Activated naive CD4-positive, alpha-beta T cell treated with anti-CD3 and anti-CD28 coated beads, Interleukin-2, amount 50 U/mL, for 24 hours (primary cell): ENCODE results near the gene UGT1A10.
"Not testable (repeated sequence)": the region's sequence is repeated elsewhere in the genome, so short reads cannot be mapped to it uniquely, and the experiment has no call there.

Experiments
- H3K27ac Mint-ChIP-seq: one replicate; pipeline ENCODE4 v1.8.0; 2021; ENCODE audit warnings: mild to moderate bottlenecking, mixed read lengths
- H3K27me3 Mint-ChIP-seq: one replicate; pipeline ENCODE4 v1.8.0; 2021; ENCODE audit warnings: mixed read lengths
- H3K36me3 Mint-ChIP-seq: one replicate; pipeline ENCODE4 v1.8.0; 2021; ENCODE audit warnings: mixed read lengths
- H3K4me1 Mint-ChIP-seq: one replicate; pipeline ENCODE4 v1.8.0; 2021; ENCODE audit warnings: mixed read lengths
- H3K4me3 Mint-ChIP-seq: one replicate; pipeline ENCODE4 v1.8.0; 2021; ENCODE audit warnings: mild to moderate bottlenecking, mixed read lengths
- H3K9me3 Mint-ChIP-seq: one replicate; pipeline ENCODE4 v1.8.0; 2021; ENCODE audit warnings: mixed read lengths

Gene UGT1A10

DNA sequence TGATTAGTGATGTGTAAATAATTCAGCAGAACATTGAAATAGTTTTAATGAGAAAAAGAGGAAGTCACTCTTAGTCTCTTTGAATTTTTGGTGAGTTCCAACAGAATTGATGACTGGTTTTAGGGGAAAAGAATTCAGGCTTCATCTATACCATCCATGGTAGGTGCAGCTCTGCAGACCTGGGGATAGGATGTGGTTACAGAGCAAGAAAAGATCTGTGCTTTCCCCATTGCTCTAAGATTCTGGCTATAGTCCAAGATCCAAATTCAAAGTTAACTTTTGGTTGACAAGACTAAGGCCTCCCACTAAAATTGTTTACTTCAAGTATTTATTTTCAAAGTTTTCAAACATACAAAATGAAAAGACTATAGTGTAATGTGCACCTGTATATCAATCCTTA lies 3.6 kb downstream of the UGT1A10 start:
- Mint-ChIP-seq H3K27ac (no peak overlapping the region), H3K9me3 (peaks cover 14% of the 10 kb centered on the region), H3K36me3 (peaks cover 1% of the 10 kb centered on the region), H3K4me3 (no peak overlapping the region), H3K27me3 (peaks cover 15% of the 10 kb centered on the region), H3K4me1 (peaks cover 9% of the 10 kb centered on the region)

DNA sequence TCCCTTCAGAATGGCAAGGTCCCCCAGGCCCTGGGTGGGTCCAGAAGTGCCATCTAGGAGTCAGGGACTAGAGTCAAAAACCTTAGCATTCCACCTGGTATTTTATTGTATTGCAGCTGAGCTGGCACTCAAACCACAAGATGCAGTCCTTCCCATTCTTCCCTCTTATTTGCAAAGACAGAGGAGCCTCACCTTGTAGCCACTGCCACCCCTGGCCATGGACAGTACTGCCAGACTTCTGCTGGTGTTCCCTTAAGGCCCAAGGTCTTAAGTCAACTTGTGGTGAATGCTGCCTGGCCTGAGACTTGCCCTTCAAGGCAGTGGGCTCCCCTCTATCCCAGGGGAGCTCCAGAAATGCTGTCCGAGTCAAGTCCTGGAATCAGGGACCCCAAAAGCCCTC lies 6.9 kb downstream of the UGT1A10 start:
- Mint-ChIP-seq H3K27me3 (peaks cover 9% of the 10 kb centered on the region), H3K27ac (no peak overlapping the region), H3K4me1 (peaks cover 9% of the 10 kb centered on the region), H3K9me3 (peaks cover 26% of the 10 kb centered on the region), H3K36me3 (peaks cover 5% of the 10 kb centered on the region), H3K4me3 (no peak overlapping the region)

DNA sequence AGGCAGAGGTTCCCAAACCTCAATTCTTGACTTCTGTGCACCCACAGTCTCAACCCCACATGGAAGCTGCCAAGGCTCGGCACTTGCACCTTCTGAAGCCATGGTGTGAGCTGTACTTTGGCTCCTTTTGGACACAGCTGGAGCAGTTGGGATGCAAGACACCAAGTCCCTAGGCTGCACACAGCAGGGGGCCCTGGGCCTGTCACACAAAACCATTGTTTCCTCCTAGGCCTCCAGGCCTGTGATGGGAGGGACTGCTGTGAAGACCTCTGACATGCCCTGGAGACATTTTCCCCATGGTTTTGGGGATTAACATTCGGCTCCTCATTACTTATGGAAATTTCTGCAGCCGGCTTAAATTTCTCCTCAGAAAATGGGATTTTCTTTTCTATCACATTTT lies 9.8 kb downstream of the UGT1A10 start:
- peaks cover 26% of the 10 kb centered on the region for H3K9me3 Mint-ChIP-seq
- H3K27ac Mint-ChIP-seq, H3K4me3 Mint-ChIP-seq: not testable (repeated sequence)

DNA sequence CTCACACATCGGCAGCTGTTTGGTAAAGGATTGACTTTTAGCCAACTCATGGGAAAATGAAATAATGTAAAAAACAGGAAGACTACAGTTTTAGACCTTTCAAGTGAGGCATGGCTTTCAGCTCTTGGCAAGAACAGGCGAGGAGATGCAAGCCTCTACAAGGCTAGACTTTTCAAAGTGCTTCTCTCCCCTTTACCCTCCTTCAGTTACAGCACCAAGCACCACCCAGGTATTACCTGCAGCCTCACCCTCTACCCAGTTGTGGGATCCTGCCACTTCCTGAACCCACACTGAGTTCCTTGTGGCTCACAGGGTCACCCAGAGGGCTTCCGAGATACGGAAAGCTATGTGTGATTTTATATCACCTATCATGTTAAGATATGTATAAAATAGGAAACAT lies 14.7 kb downstream of the UGT1A10 start:
- no peak overlapping the region for H3K4me3 Mint-ChIP-seq
- no peaks in the 10 kb centered on the region for H3K4me1 Mint-ChIP-seq
- H3K9me3 Mint-ChIP-seq: peaks cover 12% of the 10 kb centered on the region
- peaks cover 18% of the 10 kb centered on the region for H3K27me3 Mint-ChIP-seq
- peaks cover 4% of the 10 kb centered on the region for H3K36me3 Mint-ChIP-seq
- no peak overlapping the region for H3K27ac Mint-ChIP-seq

More for the DNA sequence above, 9.8 kb downstream of the UGT1A10 start:
- not testable (repeated sequence) for H3K36me3 Mint-ChIP-seq, H3K4me1 Mint-ChIP-seq
- peaks cover 10% of the 10 kb centered on the region for H3K27me3 Mint-ChIP-seq

DNA sequence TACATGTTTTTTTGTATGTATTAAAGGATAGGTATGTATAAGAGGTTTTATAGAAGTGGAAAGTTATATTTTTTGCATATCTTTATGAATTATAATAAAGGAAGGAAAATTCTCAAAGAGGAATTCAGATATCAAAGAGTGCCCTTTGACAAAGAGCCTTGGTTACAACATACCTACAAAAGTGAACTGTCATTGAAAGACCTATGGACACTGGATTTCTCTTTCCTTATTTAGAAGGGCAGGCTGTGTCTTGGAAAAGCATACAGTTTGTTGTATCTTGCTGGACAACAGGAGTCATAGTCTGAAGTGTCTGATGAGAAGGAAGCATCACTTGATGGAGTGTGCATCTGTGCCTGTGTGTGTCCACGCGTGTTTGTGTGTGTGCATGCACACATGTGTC lies 15.2 kb downstream of the UGT1A10 start:
- Mint-ChIP-seq H3K4me3 (no peak overlapping the region), H3K4me1 (no peaks in the 10 kb centered on the region), H3K9me3 (peaks cover 10% of the 10 kb centered on the region)

DNA sequence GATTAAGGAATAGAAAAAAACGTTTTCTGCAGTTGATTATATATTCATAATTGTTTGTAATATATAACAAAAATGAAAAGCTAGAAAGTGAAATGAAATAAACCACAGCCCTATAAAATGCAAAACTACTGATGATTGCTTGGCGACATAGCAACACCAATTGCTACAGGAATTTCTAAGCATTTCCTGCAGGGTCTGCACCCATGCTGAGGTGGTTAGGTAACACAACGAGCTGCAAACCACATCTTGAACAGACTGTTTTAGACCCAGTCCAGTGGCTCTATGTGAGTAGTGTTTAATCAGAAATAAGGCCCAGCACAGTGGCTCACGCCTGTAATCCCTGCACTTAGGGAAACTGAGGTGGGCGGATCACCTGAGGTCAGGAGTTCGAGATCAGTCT lies 18.3 kb downstream of the UGT1A10 start:
- no peaks in the 10 kb centered on the region for H3K36me3 Mint-ChIP-seq
- no peak overlapping the region for H3K27ac Mint-ChIP-seq
- no peaks in the 10 kb centered on the region for H3K9me3 Mint-ChIP-seq
- H3K27me3 Mint-ChIP-seq: peaks cover 22% of the 10 kb centered on the region
- H3K4me3 Mint-ChIP-seq: no peak overlapping the region
- no peaks in the 10 kb centered on the region for H3K4me1 Mint-ChIP-seq

More for the DNA sequence above, 15.2 kb downstream of the UGT1A10 start:
- no peak overlapping the region for H3K27ac Mint-ChIP-seq
- H3K36me3 Mint-ChIP-seq: peaks cover 3% of the 10 kb centered on the region
- peaks cover 18% of the 10 kb centered on the region for H3K27me3 Mint-ChIP-seq

DNA sequence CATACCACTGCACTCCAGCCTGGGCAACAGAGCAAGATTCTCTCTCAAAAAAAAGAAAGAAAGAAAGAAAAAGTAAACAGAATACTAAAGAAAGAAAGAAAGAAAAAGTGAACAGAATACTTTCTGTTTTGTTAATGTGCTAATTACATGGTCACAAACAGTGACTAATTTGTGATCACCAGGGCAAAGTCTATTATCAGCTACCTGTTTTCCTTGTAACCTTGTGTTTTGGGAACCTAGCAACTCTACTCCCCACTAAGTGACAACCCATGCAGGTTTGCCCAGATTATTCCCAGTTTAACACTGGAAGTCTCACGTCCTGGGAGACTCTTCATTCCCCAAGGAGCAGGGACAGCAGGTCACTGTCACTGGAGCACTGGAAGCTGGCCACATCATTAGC lies 18.8 kb downstream of the UGT1A10 start:
- peaks cover 25% of the 10 kb centered on the region for H3K27me3 Mint-ChIP-seq
- no peak overlapping the region for H3K27ac Mint-ChIP-seq
- H3K4me3 Mint-ChIP-seq: no peak overlapping the region

GRCh38 chr2:233655943-233656342 lies 19.7 kb downstream of the UGT1A10 start:
- not testable (repeated sequence) for H3K36me3 Mint-ChIP-seq, H3K27ac Mint-ChIP-seq
- peaks cover 23% of the 10 kb centered on the region for H3K27me3 Mint-ChIP-seq

More for the DNA sequence above, 18.8 kb downstream of the UGT1A10 start:
- H3K36me3 Mint-ChIP-seq: no peaks in the 10 kb centered on the region
- no peaks in the 10 kb centered on the region for H3K9me3 Mint-ChIP-seq
- no peaks in the 10 kb centered on the region for H3K4me1 Mint-ChIP-seq

GRCh38 chr2:233656443-233656842 lies 20.2 kb downstream of the UGT1A10 start:
- Mint-ChIP-seq H3K27ac (no peak overlapping the region), H3K4me3 (no peak overlapping the region), H3K9me3 (no peaks in the 10 kb centered on the region), H3K4me1 (no peaks in the 10 kb centered on the region), H3K36me3 (no peaks in the 10 kb centered on the region), H3K27me3 (peaks cover 23% of the 10 kb centered on the region)

More at GRCh38 chr2:233655943-233656342, 19.7 kb downstream of the UGT1A10 start:
- H3K9me3 Mint-ChIP-seq, H3K4me1 Mint-ChIP-seq, H3K4me3 Mint-ChIP-seq: not testable (repeated sequence)

DNA sequence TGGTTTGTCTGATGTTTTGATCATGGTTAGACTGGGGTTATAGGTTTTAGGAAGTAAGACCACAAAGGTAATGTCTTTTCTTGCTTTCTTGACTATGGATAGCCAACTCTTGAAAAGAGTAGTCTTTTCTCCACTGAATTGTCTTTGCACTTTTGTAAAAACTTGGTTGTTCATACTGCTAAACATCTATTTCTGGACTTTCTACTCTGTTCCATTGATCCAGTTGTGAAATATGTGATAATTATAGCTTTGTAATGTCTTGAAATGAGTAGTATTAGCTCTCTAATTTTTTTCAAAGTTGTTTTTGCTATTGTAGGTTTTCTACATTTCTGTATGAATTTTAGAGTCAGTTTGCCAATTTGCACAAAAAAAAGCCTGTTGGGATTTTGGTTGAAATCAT lies 22.4 kb downstream of the UGT1A10 start:
- Mint-ChIP-seq H3K27me3 (peaks cover 21% of the 10 kb centered on the region), H3K36me3 (no peaks in the 10 kb centered on the region), H3K27ac (no peak overlapping the region), H3K4me3 (no peak overlapping the region), H3K9me3 (no peaks in the 10 kb centered on the region), H3K4me1 (no peaks in the 10 kb centered on the region)

- H3K4me1 Mint-ChIP-seq: no peaks in the 10 kb centered on the region
Observed at GRCh38 chr2:233663911-233664310, 27.7 kb downstream of the UGT1A10 start.

GRCh38 chr2:233668605-233669260 lies 32.5 kb downstream of the UGT1A10 start:
- no peaks in the 10 kb centered on the region for H3K9me3 Mint-ChIP-seq
- H3K27me3 Mint-ChIP-seq: peaks cover 29% of the 10 kb centered on the region
- no peaks in the 10 kb centered on the region for H3K4me1 Mint-ChIP-seq
- H3K27ac Mint-ChIP-seq: no peak overlapping the region
- no peak overlapping the region for H3K4me3 Mint-ChIP-seq
- H3K36me3 Mint-ChIP-seq: no peaks in the 10 kb centered on the region

More at GRCh38 chr2:233663911-233664310, 27.7 kb downstream of the UGT1A10 start:
- no peaks in the 10 kb centered on the region for H3K9me3 Mint-ChIP-seq
- H3K4me3 Mint-ChIP-seq: no peak overlapping the region
- H3K27me3 Mint-ChIP-seq: peaks cover 29% of the 10 kb centered on the region
- H3K36me3 Mint-ChIP-seq: no peaks in the 10 kb centered on the region
- no peak overlapping the region for H3K27ac Mint-ChIP-seq

GRCh38 chr2:233671290-233672161 lies 35.3 kb downstream of the UGT1A10 start, which contains the start of gene UGT1A9:
Gene UGT1A9 (plus strand): TSS chr2:233671898. CDS start chr2:233671935, 37 bp downstream.
- no peaks in the 10 kb centered on the region for H3K4me1 Mint-ChIP-seq
- no peak within 1 kb of the TSS for H3K27ac Mint-ChIP-seq
- no peak within 1 kb of the TSS for H3K4me3 Mint-ChIP-seq
- no peaks in the 10 kb centered on the region for H3K36me3 Mint-ChIP-seq
- peaks cover 30% of the 10 kb centered on the region for H3K27me3 Mint-ChIP-seq
- no peaks in the 10 kb centered on the region for H3K9me3 Mint-ChIP-seq

DNA sequence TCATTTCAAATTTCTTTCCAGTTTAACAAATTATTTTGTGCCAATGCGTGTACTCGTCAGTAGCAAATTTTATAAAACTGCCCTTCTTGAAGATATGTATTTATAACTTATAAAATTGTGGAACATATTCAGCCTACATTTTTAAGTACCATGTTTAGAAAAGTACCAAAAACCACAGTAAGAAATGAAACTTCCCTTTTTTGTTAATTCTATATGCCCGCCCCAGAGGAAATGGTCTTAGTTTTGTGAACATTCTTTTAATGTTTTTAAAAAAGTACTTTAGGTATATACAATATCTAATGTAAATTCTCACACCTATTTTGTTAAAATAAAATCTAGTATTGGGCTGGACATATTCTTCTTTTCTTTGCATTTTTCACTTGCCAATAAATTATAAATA lies 36.6 kb downstream of the UGT1A10 start:
- Mint-ChIP-seq H3K36me3 (no peaks in the 10 kb centered on the region), H3K9me3 (no peaks in the 10 kb centered on the region), H3K27me3 (peaks cover 32% of the 10 kb centered on the region), H3K4me1 (no peaks in the 10 kb centered on the region), H3K27ac (no peak overlapping the region), H3K4me3 (no peak overlapping the region)

GRCh38 chr2:233673896-233674295 lies 37.6 kb downstream of the UGT1A10 start:
- Mint-ChIP-seq H3K4me1 (no peaks in the 10 kb centered on the region), H3K27me3 (peaks cover 26% of the 10 kb centered on the region), H3K9me3 (no peaks in the 10 kb centered on the region), H3K36me3 (no peaks in the 10 kb centered on the region), H3K27ac (no peak overlapping the region), H3K4me3 (no peak overlapping the region)

GRCh38 chr2:233674314-233674713 lies 38.1 kb downstream of the UGT1A10 start:
- Mint-ChIP-seq H3K4me3 (no peak overlapping the region), H3K9me3 (no peaks in the 10 kb centered on the region), H3K27ac (no peak overlapping the region), H3K4me1 (no peaks in the 10 kb centered on the region), H3K36me3 (no peaks in the 10 kb centered on the region), H3K27me3 (peaks cover 25% of the 10 kb centered on the region)
